ENCODE data around the gene MPST. TPM values are rescaled to one million over a fixed set of nuclear protein-coding genes. Genes with fewer than 3 reads are reported as not detected.

MPST gene
- total RNA-seq, 6 experiments from 2014 or later = 24.9 to 35.5 (median 27.5) TPM

DNA sequence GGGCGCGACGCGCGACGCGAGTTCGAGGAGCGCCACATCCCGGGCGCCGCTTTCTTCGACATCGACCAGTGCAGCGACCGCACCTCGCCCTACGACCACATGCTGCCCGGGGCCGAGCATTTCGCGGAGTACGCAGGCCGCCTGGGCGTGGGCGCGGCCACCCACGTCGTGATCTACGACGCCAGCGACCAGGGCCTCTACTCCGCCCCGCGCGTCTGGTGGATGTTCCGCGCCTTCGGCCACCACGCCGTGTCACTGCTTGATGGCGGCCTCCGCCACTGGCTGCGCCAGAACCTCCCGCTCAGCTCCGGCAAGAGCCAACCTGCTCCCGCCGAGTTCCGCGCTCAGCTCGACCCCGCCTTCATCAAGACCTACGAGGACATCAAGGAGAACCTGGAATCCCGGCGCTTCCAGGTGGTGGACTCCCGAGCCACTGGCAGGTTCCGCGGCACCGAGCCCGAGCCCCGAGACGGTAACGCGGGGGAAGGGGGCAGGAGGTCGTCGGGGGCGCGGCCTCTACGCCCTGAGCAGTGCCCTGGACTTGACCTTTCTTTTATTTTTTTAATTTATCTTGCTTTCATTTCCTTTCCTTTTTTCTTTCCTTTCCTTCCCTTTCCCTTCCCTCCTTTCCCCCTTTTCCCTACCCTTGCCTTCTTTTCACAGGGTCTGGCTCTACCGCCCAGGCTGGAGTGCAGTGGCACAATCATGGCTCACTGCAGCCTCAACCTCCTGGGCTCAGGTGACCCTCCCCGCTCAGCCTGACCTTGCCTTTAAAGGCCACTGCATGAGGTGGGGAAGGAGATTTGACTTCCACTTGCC lies 5.0 kb downstream of the MPST start:
- H3K27me3 Mint-ChIP-seq (ENCODE audit: insufficient read depth) = peaks cover 3% of the 10 kb centered on the region; the same call in 1 of the 2 replicates
- DNase-seq = no peak
- no peaks in the 10 kb centered on the region for H3K9me3 Mint-ChIP-seq
- TF ChIP-seq, protein P1, sequence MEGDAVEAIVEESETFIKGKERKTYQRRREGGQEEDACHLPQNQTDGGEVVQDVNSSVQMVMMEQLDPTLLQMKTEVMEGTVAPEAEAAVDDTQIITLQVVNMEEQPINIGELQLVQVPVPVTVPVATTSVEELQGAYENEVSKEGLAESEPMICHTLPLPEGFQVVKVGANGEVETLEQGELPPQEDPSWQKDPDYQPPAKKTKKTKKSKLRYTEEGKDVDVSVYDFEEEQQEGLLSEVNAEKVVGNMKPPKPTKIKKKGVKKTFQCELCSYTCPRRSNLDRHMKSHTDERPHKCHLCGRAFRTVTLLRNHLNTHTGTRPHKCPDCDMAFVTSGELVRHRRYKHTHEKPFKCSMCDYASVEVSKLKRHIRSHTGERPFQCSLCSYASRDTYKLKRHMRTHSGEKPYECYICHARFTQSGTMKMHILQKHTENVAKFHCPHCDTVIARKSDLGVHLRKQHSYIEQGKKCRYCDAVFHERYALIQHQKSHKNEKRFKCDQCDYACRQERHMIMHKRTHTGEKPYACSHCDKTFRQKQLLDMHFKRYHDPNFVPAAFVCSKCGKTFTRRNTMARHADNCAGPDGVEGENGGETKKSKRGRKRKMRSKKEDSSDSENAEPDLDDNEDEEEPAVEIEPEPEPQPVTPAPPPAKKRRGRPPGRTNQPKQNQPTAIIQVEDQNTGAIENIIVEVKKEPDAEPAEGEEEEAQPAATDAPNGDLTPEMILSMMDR (IDR thresholded peaks at IDR 0.05) = no peak
- peaks cover 10% of the 10 kb centered on the region; the same call in 1 of the 2 replicates for H3K36me3 Mint-ChIP-seq (ENCODE audit: low read depth)
- peaks cover 11% of the 10 kb centered on the region for H3K4me1 Mint-ChIP-seq (ENCODE audit: low read depth)
- no peak overlapping the region for H3K4me3 Mint-ChIP-seq
- no peak overlapping the region for H3K27ac Mint-ChIP-seq

DNA sequence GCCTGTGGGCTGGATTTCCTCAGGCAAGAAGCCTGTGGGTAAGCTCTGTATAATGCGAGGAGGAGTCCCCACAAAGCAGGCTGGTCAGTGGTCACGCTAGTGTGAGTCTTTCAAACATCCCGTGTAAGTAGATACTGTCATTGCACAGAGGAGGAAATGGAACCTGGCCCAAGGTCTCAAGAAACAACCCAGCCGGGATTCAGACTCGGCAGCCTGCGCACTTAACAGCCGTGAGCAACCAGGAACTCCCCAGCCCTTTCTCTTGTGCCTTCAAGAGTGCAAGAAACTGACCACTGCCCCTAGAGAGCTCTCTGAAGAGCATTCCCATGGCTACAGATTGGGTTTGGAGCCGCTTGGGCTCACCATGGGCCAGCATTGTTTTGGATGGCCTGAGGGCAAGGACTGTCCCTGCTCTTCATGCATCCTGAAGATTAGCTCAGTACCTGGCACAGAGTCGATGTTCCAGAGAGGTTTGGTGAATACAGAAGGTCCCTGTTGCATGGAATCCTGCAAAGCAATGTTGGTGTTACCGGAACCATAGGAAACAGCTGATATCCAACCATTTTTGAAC lies 6.0 kb downstream of the MPST start:
- Mint-ChIP-seq H3K4me1 (ENCODE audit: low read depth) (peaks cover 7% of the 10 kb centered on the region), H3K4me3 (no peak overlapping the region), H3K9me3 (no peaks in the 10 kb centered on the region), H3K27ac (no peak overlapping the region), H3K27me3 (ENCODE audit: insufficient read depth) (peaks cover 3% of the 10 kb centered on the region; the same call in 1 of the 2 replicates), H3K36me3 (ENCODE audit: low read depth) (peaks cover 10% of the 10 kb centered on the region; the same call in 1 of the 2 replicates)
- TF ChIP-seq, protein P1 (IDR thresholded peaks at IDR 0.05) = no peak
- no peak for DNase-seq

DNA sequence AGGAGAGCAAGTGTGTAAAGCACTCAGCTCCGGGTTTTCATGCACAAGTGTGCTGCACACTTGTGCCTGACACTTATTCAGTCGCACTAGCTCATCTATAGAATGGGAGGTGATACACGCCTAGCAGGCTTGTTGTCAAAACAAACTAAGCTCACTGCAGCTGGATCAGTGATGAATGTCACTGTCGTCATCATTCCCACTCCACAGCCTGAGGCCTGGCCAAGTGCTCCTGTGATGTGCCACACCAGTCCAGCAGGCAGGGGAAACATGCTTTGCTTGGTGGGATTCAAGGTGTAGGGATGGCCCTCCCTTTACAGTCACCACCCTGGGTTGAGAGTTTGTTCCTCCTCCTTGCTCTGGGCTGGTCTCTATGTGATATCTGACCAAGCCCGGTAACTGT lies 6.8 kb downstream of the MPST start:
- Mint-ChIP-seq H3K27ac (no peak overlapping the region), H3K4me3 (no peak overlapping the region), H3K9me3 (no peaks in the 10 kb centered on the region), H3K36me3 (ENCODE audit: low read depth) (peaks cover 10% of the 10 kb centered on the region; the same call in 1 of the 2 replicates), H3K4me1 (ENCODE audit: low read depth) (peaks cover 6% of the 10 kb centered on the region; the same call in 1 of the 2 replicates), H3K27me3 (ENCODE audit: insufficient read depth) (peaks cover 3% of the 10 kb centered on the region; the same call in 1 of the 2 replicates)
- TF ChIP-seq, protein P1 (IDR thresholded peaks at IDR 0.05) = no peak
- no peak for DNase-seq

DNA sequence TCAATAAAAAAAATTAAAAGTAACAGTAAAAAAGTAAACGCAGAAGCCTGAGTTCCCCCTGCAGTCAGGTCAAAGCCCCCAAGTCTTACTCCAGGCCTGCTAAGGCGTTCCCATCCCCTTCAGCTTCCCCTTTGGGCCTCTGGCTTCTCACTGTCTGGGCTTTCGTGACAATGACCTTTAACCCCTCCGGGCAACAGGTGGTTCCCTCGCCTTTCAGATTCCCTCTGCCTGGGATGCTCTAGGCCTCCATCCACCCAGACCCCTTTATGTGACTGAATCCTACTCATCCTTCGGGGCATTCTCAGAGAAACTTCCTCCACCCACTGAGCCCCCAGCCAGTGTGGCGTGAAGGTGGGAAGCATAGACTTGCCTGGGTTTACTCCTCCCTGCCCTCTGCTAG lies 8.0 kb downstream of the MPST start:
- TF ChIP-seq, protein P1 (IDR thresholded peaks at IDR 0.05) = no peak
- Mint-ChIP-seq H3K27ac (no peak overlapping the region), H3K4me3 (no peak overlapping the region), H3K27me3 (ENCODE audit: insufficient read depth) (peaks cover 5% of the 10 kb centered on the region; the same call in 1 of the 2 replicates), H3K9me3 (no peaks in the 10 kb centered on the region), H3K36me3 (ENCODE audit: low read depth) (peaks cover 10% of the 10 kb centered on the region; the same call in 1 of the 2 replicates), H3K4me1 (ENCODE audit: low read depth) (no peaks in the 10 kb centered on the region)
- no peak for DNase-seq

DNA sequence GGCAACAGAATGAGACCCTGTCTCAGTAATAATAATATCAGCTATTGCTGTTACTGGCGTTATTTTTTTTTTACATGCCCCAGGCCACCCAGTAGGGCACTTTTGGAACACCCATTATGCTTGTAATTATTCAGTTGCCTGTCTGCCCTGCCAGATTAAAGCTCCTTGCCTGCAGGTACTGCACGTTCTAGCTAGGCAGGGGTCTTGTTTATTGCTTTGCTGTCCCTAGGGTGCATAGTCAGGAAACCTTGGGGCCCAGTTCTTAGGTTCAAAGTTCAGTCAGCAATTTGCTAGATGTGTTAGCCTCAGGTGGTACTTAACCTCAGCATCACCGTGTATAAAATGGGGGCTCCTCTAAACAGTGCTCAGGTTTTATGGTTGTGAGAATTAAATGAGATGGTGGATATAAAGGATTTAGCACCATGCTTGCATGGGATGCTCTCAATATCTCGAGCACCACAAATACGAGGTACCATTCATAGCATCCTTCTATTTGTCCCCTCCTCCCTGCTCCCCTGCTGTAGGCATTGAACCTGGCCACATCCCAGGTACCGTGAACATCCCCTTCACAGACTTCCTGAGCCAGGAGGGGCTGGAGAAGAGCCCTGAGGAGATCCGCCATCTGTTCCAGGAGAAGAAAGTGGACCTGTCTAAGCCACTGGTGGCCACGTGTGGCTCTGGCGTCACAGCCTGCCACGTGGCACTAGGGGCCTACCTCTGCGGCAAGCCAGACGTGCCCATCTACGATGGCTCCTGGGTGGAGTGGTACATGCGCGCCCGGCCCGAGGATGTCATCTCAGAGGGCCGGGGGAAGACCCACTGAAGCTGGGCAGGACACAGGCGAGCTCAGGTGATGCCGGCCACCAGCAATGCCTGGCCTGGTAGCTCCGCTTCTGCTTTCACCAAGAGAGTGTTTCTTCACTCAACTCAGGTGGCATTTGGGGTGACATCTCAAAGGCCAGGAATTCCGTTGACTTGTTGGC lies 9.4 kb downstream of the MPST start:
- no peaks in the 10 kb centered on the region for H3K4me1 Mint-ChIP-seq (ENCODE audit: low read depth)
- DNase-seq = no peak
- peaks cover 5% of the 10 kb centered on the region; the same call in 1 of the 2 replicates for H3K27me3 Mint-ChIP-seq (ENCODE audit: insufficient read depth)
- H3K4me3 Mint-ChIP-seq = no peak overlapping the region
- TF ChIP-seq, protein P1 (IDR thresholded peaks at IDR 0.05) = no peak
- no peaks in the 10 kb centered on the region for H3K9me3 Mint-ChIP-seq
- H3K27ac Mint-ChIP-seq = no peak overlapping the region
- H3K36me3 Mint-ChIP-seq (ENCODE audit: low read depth) = peaks cover 10% of the 10 kb centered on the region; the same call in 1 of the 2 replicates

Data from HFFc6 (cell line).